GM18498 (cell line): ENCODE data around the gene CAV2.

Experiments used
- ATAC-seq: cut with Tn5 transposase; IDR thresholded peaks from one replicate; pipeline ENCODE4 v1.9.1; 2021; ENCODE audit warnings: mild to moderate bottlenecking, moderate library complexity; ENCODE audit not compliant: unreplicated experiment

The CAV2 gene

DNA sequence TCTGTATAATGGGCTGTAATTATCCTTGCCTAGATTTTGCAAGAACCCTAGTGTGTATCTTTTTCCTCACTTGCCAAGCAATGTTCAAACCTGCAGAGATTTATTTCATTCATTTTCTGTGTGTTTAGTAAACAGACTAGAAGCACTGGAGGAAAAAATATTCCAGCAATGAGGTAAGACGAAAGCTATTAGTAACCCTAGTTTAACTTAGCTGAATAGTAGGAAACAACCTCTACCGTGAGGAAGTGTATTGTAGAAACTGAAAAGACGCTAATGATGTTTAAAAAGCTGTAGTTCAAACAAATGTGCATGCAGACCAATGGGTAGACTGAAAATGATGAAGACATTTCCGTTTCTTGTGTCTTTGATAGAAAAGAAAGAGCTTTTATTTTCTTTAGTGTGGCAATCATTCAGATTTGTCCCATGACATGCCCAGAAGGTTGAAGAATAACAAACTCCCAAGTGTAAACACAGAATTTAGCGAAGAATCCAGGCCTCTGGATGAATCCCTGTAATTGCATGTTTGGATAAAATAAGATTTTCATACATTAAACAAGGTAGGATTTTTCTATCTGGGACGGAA, 46.0 kb downstream of the CAV2 start:
- no peak for ATAC-seq

DNA sequence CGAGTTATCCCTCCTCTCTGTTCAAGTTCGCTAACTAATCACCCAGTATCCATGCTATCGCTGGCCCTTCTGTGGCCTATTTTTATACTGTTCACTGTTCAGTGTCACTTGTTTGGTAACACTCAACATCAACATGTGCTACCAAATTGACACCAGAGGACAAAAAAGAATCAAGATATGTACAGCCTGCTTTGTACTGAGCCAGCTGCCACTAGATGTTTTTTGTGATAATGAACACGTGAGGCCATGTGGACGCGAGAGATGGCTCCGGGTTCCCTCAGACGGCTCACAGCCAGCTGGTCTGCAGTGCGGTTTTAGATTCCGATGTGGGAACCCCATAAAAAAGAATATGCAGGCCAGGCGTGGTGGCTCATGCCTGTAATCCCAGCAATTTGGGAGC, 46.5 kb downstream of the CAV2 start:
- ATAC-seq, result no peak

GRCh38 chr7:116546916-116547315, 47.4 kb downstream of the CAV2 start:
- no peak for ATAC-seq

- no peak for ATAC-seq
These were observed 47.8 kb downstream of the CAV2 start for GRCh38 chr7:116547347-116547746.

GRCh38 chr7:116548506-116548905, 49.0 kb downstream of the CAV2 start:
- ATAC-seq, result peak; percentile 87

- ATAC-seq, result no peak
These were observed 49.8 kb downstream of the CAV2 start for GRCh38 chr7:116549370-116549769.

GRCh38 chr7:116551692-116552091, 52.2 kb downstream of the CAV2 start:
- no peak for ATAC-seq

DNA sequence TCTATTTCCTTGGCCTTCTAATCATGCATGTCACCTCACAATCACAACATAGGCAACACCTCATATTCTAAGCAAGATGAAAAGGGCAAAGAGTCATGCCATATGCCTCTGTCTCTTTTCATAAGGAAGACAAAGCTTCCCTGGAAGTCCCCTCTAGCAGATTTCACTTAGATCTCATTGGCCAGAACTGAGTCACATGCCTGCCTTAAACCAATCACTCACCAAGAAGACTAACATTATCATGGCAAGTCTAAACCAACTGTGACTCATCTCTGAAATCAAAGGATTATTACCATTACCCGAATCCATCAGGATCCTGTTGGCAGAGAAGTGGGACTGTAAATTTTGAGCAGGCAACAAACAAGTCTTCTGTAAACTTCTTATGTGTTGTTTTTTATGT, 53.1 kb downstream of the CAV2 start:
- no peak for ATAC-seq

DNA sequence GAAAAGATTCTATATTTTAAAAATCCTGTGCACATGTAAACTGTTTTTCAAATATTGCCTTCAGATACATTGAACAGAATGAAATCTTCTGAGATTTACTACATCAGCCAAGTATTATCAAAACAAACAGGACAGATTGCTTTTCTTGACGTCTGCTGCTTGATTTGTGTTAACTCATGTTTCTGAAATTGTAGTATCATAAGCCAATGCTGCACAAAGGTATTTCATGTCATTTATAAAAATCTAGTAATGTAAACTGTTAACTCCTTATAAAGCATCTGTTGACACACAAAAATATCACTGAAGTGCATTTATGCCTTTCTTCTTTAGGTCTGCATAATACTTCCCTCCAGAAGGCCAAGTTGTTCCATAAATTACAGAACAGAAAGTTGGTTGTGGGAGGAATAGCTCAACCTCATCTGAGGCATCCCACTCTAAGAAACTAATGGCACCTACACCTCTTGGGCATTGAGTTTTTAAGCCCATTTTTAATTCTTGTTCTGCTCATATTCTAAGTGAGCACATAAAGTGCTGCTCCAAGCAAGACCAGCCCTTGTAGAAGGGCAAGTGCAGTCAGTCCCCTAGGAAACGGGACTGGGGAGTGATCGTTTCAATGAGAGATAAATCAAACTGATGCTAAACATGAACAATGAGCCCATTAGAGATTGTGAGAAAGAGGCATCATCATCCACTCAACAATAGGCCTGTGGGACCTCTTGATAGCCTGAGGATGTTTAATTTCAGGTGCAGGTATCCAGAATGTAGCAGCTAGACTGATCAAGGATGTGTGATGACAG, 53.8 kb downstream of the CAV2 start:
- no peak for ATAC-seq

DNA sequence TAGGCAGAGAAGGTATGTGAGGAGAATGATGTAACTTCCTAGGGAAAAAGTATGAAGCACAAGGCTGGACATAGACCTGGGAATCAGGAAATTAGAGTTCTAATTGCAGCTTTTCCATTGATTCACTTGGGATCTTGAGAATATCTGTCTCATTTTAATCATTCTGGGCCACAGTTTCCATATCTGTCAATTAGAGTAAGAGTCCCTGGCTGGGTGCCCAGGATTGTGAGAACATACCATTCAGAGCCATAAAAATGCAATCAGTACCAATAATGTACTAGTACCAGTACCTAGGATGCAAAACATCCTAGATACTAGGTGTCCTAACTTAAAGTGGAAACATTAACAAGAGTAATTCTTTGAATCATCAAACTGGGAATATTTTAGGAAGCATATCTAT, 54.9 kb downstream of the CAV2 start:
- no peak for ATAC-seq

GRCh38 chr7:116554911-116555310, 55.4 kb downstream of the CAV2 start:
- no peak for ATAC-seq

DNA sequence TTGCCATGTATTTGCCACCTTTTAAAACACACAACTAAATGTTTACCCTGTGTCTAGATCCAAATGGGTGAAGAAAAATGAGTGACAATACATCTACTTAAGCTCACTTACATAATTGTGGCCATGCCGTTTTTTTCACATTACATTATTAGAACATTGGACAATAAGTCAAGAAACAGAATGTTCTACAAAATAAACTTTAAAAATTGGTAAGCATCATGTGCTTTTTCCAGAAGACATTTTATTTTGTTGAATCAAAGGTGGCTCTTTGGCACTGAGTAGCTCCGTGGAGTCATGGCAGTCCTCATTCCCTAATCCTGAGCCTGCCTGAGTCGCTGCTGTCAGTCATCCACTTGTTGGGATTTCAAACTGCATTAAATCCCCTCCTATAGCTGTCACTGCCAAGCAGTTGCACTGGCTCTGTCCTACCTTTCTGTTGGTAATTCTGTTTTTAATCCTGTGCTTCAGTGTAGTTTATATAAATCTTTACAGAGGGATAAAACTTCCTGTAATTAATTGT, 57.6 kb downstream of the CAV2 start:
- no peak for ATAC-seq

DNA sequence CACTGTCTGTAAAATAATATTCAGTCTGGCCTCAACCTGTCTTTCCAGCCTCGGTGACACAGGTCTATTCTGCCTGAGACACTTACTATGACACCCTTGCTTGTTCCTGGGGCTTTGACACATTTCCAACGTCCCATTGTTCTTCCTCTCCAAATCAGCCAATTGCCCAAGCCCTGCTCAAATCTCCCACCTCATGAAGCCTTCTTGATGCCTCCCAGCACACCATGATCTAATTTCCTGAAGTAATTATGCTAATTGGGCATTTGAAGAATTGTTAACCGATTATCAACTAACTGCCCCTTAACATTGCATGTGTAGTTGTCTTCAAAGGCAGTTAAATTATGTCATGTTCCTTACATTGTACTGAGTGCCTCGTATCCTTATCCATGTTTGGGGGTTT, 58.4 kb downstream of the CAV2 start:
- ATAC-seq, result no peak
